Measurements from ENCODE around the gene COX4I1.
"Not testable (repeated sequence)": the region's sequence is repeated elsewhere in the genome, so short reads cannot be mapped to it uniquely, and the experiment has no call there.

COX4I1 gene

GRCh38 chr16:85826686-85827247, 27.3 kb downstream of the COX4I1 start:
- DNase-seq = no peak

- DNase-seq = no peak
Observed at GRCh38 chr16:85828166-85828565, 28.7 kb downstream of the COX4I1 start.

DNA sequence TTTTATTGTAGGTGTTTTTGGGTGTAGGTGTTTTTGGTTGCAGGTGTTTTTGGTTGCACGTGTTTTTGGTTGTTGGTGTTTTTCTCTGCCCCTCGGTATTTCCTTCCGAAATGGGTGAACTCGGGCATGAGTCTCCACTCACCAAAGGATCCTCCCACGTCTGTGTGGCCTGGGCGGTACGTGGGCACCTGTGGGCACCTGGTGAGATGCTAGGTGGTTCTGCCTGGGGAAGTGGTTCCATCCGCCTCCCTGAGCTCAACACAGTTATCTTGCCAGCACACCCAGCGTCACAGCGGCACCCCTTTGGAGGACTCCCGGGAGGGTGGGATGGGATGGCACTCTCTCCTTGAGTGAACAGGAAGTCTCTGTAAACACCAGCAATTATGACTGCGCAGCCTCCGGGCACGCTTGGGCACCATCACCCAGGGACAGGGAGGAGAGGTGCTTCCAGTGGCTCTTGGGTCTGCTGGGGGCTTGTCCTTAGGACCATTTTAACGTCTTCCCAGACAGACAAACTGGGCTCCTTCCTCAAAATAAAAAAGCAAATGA, 29.8 kb downstream of the COX4I1 start:
- no peak for DNase-seq

DNA sequence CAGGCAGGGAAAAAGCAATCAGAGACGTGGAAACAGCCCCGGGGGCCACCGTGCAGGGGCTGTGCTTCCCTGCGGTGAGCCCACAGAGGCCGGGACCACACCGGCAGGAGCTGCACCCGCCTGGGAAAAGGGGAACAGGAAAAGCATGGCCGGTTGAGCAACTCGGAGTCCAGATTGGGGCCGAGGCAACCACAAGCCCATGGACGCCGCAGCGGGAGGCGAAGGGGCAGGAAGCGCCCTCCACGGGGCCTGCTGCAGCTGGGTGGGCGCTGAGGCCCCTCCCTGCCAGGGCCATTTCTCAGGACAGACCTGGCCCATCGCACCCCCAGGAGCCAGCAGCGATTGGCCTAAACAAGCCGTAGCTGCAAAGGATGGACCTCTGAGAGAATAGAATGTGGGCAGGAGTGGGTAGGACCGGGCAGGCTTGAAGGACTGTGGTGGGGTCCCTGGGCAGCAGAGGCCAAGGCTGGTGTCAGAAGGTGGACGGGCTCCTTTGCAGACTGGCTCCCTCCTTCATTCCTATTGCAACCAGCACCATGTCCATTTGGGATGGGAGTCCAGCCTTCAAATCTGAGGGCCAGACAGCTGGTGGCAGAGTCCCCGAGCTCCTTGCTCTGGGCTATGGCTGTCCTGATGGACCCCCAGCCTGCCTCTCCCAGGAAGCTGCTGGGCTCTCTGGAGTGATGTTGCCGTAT, 30.4 kb downstream of the COX4I1 start:
- DNase-seq = no peak

GRCh38 chr16:85830821-85831220, 31.3 kb downstream of the COX4I1 start:
- DNase-seq = no peak

DNA sequence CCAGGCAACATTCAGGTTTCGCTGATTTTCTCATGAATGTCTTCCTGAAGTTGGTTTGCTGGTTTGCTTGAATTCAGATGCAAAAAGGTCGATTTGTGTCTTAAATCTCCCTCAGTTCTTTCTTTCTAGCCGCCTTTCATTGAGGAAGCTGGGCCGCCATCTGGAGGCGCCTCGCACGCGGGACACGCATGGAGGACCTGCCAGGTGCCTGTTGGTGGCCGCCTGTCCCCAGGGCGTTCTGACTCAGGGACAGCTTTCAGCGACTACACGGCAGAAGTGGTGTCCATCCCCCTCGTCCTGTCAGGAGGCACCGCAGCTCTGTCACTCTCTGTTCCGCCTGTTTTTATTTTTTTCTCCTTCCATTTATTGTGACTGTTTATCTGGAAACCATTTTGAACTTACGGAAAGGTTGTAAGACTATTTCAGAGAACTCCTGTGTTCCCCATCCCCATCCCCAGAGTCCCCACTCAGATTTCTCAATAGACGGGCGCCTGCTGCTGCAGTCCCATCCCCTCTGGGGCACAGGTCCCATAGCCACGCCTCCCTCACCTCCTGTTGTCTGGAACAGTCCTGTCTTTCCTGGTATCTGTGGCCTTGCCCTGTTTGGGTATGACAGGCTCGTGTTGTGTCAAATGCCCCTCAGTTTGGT, 33.2 kb downstream of the COX4I1 start:
- no peak for DNase-seq

DNA sequence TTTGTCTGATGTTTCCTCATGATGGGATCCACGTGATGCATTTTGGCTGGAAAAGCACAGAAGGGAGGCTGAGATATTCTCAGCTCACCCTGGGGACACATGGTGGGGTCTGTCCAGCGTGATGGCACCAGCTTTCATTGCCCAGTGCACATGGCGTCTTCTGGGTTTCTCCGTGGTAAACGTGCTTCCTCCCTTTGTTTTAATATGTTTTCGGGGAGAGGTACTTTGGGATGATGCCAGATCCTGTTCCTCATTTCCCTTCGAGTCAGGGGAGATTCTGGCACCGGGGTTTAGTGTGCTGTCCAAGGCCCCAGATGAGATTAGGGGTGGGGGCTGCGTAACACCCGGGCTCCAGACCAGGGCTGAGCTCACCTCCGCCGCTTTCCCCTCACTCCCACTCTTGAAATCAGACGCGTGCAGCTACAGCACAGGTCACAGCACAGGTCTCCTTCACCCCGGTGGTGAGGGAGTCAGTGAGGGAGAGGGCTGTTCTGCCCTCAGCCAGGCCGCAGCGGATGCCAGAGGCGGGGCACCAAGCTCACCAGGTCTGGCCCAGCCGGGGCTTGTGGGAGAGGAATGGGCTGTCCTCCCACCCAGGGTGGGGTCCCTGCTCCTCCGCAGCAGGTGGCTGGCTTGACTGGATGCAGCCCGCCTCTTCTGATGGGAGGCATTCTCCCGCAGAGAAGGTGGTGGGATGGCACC, 33.9 kb downstream of the COX4I1 start:
- DNase-seq = no peak

DNA sequence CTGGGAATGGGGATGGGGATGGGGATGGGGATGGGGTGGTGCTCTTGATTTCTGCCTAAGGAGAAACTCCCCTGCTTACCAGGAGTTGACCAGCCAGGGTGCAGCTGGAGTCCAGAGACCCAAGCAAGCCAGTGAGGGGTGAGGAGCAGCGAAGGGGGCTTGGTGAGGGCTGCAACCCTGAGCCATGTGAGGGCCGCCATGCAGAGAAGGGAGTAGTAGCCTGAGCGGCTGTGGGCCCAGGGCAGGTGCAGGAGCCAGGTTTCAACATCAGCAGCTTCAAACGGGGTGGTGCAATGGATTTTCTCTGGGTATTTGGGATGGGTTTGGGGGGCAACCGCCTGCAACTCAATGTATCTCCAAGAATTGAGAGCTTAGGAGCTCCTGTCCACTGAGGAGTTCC, 35.2 kb downstream of the COX4I1 start:
- DNase-seq = no peak

GRCh38 chr16:85835227-85835751, 35.8 kb downstream of the COX4I1 start:
- no peak for DNase-seq

GRCh38 chr16:85835956-85836705, 36.6 kb downstream of the COX4I1 start:
- no peak for DNase-seq

DNA sequence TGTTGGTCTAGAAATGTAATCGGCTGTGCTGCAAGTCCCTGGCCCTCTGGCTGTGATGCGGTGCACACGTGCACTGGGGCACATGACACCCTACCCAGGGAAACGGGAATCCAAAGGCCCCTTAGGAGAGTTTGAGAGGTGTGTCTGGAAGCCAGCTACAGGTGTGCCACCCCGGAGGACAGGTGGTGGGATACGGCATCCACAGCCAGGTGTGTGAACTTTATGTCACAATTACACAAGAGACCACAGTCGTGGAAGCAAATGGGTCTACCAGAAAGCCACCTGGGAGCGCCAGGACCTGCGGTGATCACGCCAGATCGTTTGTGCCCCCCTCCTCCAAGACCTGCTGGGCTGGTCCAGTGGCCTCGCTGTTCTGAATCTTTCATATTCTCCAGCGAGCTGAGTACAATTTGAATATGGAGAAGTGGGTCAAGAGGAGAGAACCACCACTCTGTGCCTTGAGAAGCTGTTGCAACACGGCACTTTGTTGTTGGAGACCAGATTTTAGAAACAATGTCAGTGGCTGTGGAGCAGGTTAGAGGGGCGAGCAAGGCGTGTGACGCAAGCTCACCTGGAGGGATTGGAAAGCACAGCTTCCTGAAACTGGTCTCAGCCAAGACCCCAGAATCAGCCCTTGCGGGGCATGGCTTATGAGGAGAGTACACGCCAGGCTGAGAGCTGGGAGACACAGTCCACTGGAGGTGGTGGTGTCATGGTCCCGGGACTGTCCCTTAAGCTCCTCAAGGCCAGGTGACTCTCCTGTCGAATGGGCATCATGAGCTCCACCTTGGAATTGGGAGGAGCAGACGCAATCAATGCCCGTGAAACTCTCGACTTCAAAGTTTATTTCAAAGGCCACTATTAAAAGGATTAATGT, 37.4 kb downstream of the COX4I1 start:
- DNase-seq = no peak

- DNase-seq = not testable (repeated sequence)
Observed at GRCh38 chr16:85837654-85838053, 38.2 kb downstream of the COX4I1 start.

- DNase-seq = no peak
Observed at GRCh38 chr16:85838381-85838780, 38.9 kb downstream of the COX4I1 start.

DNA sequence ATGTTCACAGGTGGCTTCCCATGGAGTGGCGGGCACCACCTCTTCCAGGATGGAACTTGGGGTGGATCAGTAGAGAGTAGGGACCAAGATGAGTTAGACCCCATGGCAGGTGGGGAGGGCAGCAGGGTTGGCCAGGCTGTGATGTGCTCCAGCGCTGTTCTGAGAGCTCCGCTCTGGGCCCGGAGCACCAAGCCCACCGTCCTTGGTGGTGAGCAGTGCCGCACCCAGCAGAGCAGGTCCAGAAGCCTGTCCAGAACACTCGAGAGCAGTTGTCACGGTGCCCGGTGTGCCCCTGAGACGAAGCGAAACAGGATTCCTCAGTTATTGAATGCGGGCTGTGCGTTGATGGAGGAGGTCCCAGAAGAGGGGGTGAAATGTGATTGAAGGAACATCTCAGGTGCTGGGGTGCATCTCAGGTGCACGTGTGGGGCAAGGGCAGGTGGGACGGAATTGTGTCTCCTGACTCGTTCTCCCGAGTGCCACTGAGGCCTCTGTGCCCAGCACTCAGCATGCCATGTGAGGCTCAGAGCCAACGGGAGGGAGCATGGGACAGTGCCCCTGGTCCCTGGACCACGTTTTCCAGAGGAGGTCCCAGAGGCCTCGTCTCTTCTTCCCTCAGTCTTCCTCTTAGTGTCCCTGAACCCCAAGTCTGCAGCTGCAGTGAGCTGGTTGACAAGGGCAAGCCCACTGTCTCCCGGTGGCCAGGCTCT, 39.5 kb downstream of the COX4I1 start:
- DNase-seq = no peak

GRCh38 chr16:85839681-85840240, 40.3 kb downstream of the COX4I1 start:
- DNase-seq = no peak

GRCh38 chr16:85840395-85840794, 40.9 kb downstream of the COX4I1 start:
- no peak for DNase-seq

DNA sequence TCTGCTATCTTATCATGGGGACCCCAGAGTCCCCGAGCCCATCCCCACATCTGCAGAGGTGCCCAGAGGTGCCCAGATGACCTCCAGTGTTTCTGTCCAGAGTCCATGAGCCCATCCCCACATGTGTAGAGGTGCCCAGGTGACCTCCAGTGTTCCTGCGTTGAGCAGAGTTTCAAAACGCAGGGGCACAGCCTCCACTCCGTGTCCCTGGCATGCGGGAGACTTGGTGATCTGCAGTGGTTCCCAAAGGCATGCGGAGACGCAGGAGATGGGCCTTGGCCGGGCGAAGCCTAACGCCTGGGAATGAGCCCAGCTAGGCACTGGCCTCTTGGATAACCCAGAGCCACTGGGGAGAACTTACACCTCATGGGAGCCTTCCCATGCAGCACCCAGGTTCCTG, 41.3 kb downstream of the COX4I1 start:
- no peak for DNase-seq

- DNase-seq = no peak
Observed at GRCh38 chr16:85842435-85842834, 42.9 kb downstream of the COX4I1 start.

- DNase-seq = no peak
Observed at GRCh38 chr16:85842848-85843247, 43.4 kb downstream of the COX4I1 start.

- no peak for DNase-seq
Observed at GRCh38 chr16:85843471-85844168, 44.1 kb downstream of the COX4I1 start.
